Activated T-helper 1 cell treated with anti-CD3 and anti-CD28 coated beads, Interleukin-12 subunit alpha, Interleukin-12 subunit beta, Interleukin-2, Interleukin-4 antibody, amounts not matched to agents 30 ng/mL and 10 ng/mL and 1 ng/mL, durations not matched to agents 14 hours and 24 hours and 36 hours (primary cell): ENCODE data around the gene LRRTM3. TPM values are rescaled to one million over a fixed set of nuclear protein-coding genes. Genes with fewer than 3 reads are reported as not detected.

Source experiments
- DNase-seq: peaks from one replicate; pipeline ENCODE4 v3.0.0; 2021; ENCODE audit warnings: low spot score
- H3K27ac Mint-ChIP-seq: one replicate; pipeline ENCODE4 v1.8.0; 2021; ENCODE audit warnings: mild to moderate bottlenecking, mixed read lengths
- H3K27me3 Mint-ChIP-seq: one replicate; pipeline ENCODE4 v1.8.0; 2022; ENCODE audit warnings: mild to moderate bottlenecking, moderate library complexity, mixed read lengths; ENCODE audit not compliant: insufficient read depth
- H3K36me3 Mint-ChIP-seq: one replicate; pipeline ENCODE4 v1.8.0; 2021; ENCODE audit warnings: low read depth, mixed read lengths
- H3K4me1 Mint-ChIP-seq: one replicate; pipeline ENCODE4 v1.8.0; 2021; ENCODE audit warnings: low read depth, mixed read lengths
- H3K4me3 Mint-ChIP-seq: one replicate; pipeline ENCODE4 v1.8.0; 2021; ENCODE audit warnings: mild to moderate bottlenecking, moderate library complexity, mixed read lengths
- H3K9me3 Mint-ChIP-seq: one replicate; pipeline ENCODE4 v1.8.0; 2021; ENCODE audit warnings: mixed read lengths
- intact Hi-C: fragments of 100-400 bp; cut with micrococcal nuclease; formaldehyde crosslinking; loops from one replicate; pipeline ENCODE4 v1.15.1; 2024
- total RNA-seq: library from RNA; stranded (reverse); gene quantifications from 2 replicates; pipeline ENCODE4 v1.2.3, GENCODE V29; 2022

Gene LRRTM3
- total RNA-seq, 1 donor from 2014 or later: not detected

DNA sequence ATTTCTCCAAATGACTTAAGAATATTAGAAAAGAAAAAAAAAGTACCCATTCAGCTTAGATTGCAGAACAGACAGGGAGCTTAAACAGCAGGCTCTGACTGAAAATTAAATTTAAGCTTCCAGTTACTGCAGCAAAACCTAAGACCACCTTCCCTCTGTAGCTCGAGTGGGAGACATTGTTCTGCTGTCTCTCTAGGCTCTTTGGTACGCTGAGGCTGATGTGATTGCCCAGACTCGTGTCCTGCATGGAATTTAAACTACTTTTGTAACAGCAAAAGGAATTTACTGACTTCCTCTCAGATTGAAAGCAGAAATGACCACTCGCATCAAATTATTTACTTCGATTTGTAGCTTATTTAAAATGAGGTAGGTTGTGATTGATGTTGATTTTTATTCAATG, 124.6 kb downstream of the LRRTM3 start:
- no peaks in the 10 kb centered on the region for H3K36me3 Mint-ChIP-seq
- no peaks in the 10 kb centered on the region for H3K9me3 Mint-ChIP-seq
- H3K27me3 Mint-ChIP-seq: no peaks in the 10 kb centered on the region
- intact Hi-C loops: no loop called here
- DNase-seq: no peak
- H3K4me3 Mint-ChIP-seq: no peak overlapping the region
- no peak overlapping the region for H3K27ac Mint-ChIP-seq
- H3K4me1 Mint-ChIP-seq: no peaks in the 10 kb centered on the region

DNA sequence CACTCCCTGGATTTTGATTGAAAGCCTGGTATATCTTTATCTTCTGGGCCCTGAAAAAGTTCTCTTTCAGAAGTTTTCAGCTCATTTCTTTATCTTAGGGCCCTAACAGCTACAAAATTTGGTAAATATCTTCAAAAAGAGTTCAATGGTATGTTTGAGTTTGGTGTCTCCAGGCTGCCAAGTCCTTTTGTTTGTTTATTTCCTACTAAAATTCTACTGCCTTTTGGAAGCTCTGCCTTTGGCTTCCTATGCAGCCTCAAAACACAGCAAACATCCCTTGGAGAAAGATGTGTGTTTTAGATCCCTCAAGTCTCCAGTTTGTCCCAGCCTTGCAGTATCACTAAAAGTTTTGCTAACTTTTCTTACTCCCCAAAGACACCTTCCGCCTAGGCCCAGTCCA, 146.8 kb downstream of the LRRTM3 start:
- no peaks in the 10 kb centered on the region for H3K4me1 Mint-ChIP-seq
- peaks cover 1% of the 10 kb centered on the region for H3K27me3 Mint-ChIP-seq
- no peak overlapping the region for H3K4me3 Mint-ChIP-seq
- H3K27ac Mint-ChIP-seq: no peak overlapping the region
- H3K9me3 Mint-ChIP-seq: no peaks in the 10 kb centered on the region
- H3K36me3 Mint-ChIP-seq: no peaks in the 10 kb centered on the region
- intact Hi-C loops: no loop called here
- no peak for DNase-seq

GRCh38 chr10:67075491-67075971, 149.7 kb downstream of the LRRTM3 start:
- intact Hi-C loops: no loop called here
- Mint-ChIP-seq H3K4me1 (no peaks in the 10 kb centered on the region), H3K4me3 (no peak overlapping the region), H3K9me3 (no peaks in the 10 kb centered on the region), H3K27ac (no peak overlapping the region), H3K27me3 (peaks cover 1% of the 10 kb centered on the region), H3K36me3 (no peaks in the 10 kb centered on the region)
- no peak for DNase-seq

DNA sequence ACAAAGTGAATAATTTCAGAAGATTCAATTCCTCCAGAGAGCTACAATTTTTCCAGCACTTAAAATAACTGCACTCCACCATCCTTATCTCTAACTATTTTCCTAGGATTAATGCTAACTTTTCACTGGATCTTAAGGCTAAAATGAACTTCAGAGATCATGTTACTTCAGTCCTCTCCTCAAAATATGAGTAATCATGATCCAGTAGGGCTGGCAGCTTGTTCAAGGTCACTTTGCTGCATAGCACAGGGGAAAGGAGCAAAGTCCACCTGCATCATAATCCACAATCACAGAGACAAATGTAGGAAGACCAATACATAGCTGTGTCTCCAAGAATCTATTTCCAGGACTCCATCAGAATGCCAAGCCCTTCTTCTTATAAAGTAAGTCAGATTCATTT, 150.3 kb downstream of the LRRTM3 start:
- Mint-ChIP-seq H3K27ac (no peak overlapping the region), H3K9me3 (no peaks in the 10 kb centered on the region), H3K27me3 (peaks cover 1% of the 10 kb centered on the region), H3K36me3 (no peaks in the 10 kb centered on the region), H3K4me1 (no peaks in the 10 kb centered on the region), H3K4me3 (no peak overlapping the region)
- no peak for DNase-seq
- intact Hi-C loops: no loop called here

GRCh38 chr10:67077376-67077775, 151.5 kb downstream of the LRRTM3 start:
- Mint-ChIP-seq H3K27ac (no peak overlapping the region), H3K9me3 (no peaks in the 10 kb centered on the region), H3K4me3 (no peak overlapping the region), H3K36me3 (no peaks in the 10 kb centered on the region), H3K4me1 (no peaks in the 10 kb centered on the region), H3K27me3 (peaks cover 3% of the 10 kb centered on the region)
- DNase-seq: no peak
- intact Hi-C loops: no loop called here

GRCh38 chr10:67079126-67079525, 153.3 kb downstream of the LRRTM3 start:
- no peaks in the 10 kb centered on the region for H3K36me3 Mint-ChIP-seq
- H3K27me3 Mint-ChIP-seq: peaks cover 3% of the 10 kb centered on the region
- no peak overlapping the region for H3K4me3 Mint-ChIP-seq
- H3K27ac Mint-ChIP-seq: no peak overlapping the region
- no peaks in the 10 kb centered on the region for H3K4me1 Mint-ChIP-seq
- no peaks in the 10 kb centered on the region for H3K9me3 Mint-ChIP-seq
- intact Hi-C loops: no loop called here
- DNase-seq: no peak

GRCh38 chr10:67086327-67087134, 160.7 kb downstream of the LRRTM3 start:
- Mint-ChIP-seq H3K36me3 (no peaks in the 10 kb centered on the region), H3K27ac (no peak overlapping the region), H3K4me3 (no peak overlapping the region), H3K9me3 (no peaks in the 10 kb centered on the region), H3K27me3 (peaks cover 1% of the 10 kb centered on the region), H3K4me1 (no peaks in the 10 kb centered on the region)
- intact Hi-C loops: no loop called here
- no peak for DNase-seq

- H3K27ac Mint-ChIP-seq: no peak overlapping the region
- H3K36me3 Mint-ChIP-seq: no peaks in the 10 kb centered on the region
- DNase-seq: no peak
- no peaks in the 10 kb centered on the region for H3K9me3 Mint-ChIP-seq
- intact Hi-C loops: no loop called here
- no peaks in the 10 kb centered on the region for H3K27me3 Mint-ChIP-seq
- H3K4me1 Mint-ChIP-seq: no peaks in the 10 kb centered on the region
- H3K4me3 Mint-ChIP-seq: no peak overlapping the region
These were observed 161.2 kb downstream of the LRRTM3 start for GRCh38 chr10:67087135-67087425.

- intact Hi-C loops: no loop called here
- Mint-ChIP-seq H3K27me3 (no peaks in the 10 kb centered on the region), H3K27ac (no peak overlapping the region), H3K4me1 (no peaks in the 10 kb centered on the region), H3K4me3 (no peak overlapping the region), H3K9me3 (no peaks in the 10 kb centered on the region), H3K36me3 (no peaks in the 10 kb centered on the region)
- no peak for DNase-seq
These were observed 162.2 kb downstream of the LRRTM3 start for GRCh38 chr10:67088036-67088435.

DNA sequence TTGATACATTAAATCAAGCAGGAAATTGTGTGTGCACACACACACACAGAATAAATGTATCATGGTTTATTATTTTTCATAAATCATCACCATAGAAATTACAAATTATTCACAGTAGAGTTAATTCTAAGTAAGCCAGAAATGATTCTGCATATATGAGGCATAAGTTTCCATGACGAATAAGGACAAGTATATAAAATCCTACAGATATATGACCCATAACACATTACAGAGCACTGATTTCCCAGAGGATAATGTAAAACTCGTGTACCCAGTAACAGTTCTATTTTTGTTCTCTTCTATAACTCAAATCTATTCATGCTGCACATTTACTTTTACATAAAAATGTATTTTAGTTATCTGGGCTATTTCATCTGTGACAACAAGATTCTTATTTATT, 169.7 kb downstream of the LRRTM3 start:
- no peak for DNase-seq
- Mint-ChIP-seq H3K36me3 (no peaks in the 10 kb centered on the region), H3K9me3 (no peaks in the 10 kb centered on the region), H3K4me3 (no peak overlapping the region), H3K4me1 (no peaks in the 10 kb centered on the region), H3K27me3 (no peaks in the 10 kb centered on the region), H3K27ac (no peak overlapping the region)
- intact Hi-C loops: no loop called here

DNA sequence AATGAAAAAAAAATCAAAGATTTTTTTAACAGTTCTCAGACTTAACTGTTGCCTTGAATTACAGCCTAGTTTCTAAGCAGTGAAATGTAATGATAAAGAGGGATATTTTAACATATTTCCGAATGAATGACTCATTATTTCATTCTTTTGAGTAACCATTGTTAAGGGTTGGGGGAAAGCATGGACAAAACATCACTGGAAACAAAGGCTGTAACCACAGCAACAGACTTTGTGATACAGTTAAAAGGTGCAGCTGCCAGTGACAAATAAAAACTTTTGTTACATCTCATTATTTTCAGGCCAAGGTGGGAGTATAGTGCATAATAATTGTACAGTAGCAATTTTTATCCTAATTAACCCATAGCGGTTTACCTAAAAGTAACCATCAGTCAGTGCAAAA, 172.6 kb downstream of the LRRTM3 start:
- Mint-ChIP-seq H3K9me3 (no peaks in the 10 kb centered on the region), H3K27ac (no peak overlapping the region)

GRCh38 chr10:67100951-67101350, 175.1 kb downstream of the LRRTM3 start:
- Mint-ChIP-seq H3K27me3 (no peaks in the 10 kb centered on the region), H3K9me3 (no peaks in the 10 kb centered on the region), H3K4me1 (no peaks in the 10 kb centered on the region), H3K36me3 (no peaks in the 10 kb centered on the region), H3K4me3 (no peak overlapping the region), H3K27ac (no peak overlapping the region)
- no peak for DNase-seq
- intact Hi-C loops: no loop called here

More for the DNA sequence above, 172.6 kb downstream of the LRRTM3 start:
- Mint-ChIP-seq H3K4me3 (no peak overlapping the region), H3K36me3 (no peaks in the 10 kb centered on the region), H3K4me1 (no peaks in the 10 kb centered on the region), H3K27me3 (no peaks in the 10 kb centered on the region)
- intact Hi-C loops: no loop called here
- no peak for DNase-seq

DNA sequence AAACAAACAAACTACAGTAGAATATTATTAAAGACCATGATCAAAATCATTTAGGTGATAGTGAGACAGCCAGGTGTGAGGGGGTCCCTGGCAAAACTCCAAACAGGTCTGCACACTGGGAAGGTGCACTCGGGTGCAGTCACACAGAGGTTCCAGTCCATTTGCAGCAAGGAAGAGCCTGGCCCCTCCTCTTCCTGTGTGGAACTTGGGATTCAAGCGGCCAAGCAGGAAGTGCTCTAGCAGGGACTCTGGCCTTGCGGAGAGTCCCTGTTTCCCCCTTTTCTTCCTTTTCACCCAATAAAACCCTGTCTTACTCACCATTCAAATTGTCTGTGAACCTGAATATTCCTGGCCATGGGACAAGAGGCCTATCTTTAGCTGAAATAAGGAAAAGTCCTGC, 181.8 kb downstream of the LRRTM3 start:
- intact Hi-C loops: no loop called here
- no peaks in the 10 kb centered on the region for H3K4me1 Mint-ChIP-seq
- no peak overlapping the region for H3K4me3 Mint-ChIP-seq
- no peak overlapping the region for H3K27ac Mint-ChIP-seq
- H3K9me3 Mint-ChIP-seq: no peaks in the 10 kb centered on the region
- DNase-seq: no peak
- H3K36me3 Mint-ChIP-seq: no peaks in the 10 kb centered on the region
- no peaks in the 10 kb centered on the region for H3K27me3 Mint-ChIP-seq

DNA sequence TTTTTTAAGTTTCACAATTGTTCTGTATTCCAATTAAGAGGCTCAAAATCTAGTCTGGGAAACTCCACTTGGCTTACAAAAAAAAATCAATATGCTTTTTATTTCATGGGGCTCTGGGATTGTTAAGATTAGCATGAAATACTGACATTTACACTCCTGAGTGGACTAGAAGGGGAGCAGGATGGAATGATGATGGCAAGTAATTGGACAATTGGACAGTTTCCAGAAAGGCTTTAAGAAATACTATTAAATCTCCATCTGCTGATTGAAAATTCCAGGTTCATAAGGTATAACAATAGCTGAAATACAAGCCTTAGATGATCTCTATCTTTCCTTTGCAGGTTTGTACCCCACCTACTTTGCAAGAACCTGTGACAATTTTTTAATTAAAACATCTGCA, 184.4 kb downstream of the LRRTM3 start:
- intact Hi-C loops: no loop called here
- H3K27me3 Mint-ChIP-seq: no peaks in the 10 kb centered on the region
- no peak overlapping the region for H3K27ac Mint-ChIP-seq

More for the DNA sequence above, 184.4 kb downstream of the LRRTM3 start:
- no peak overlapping the region for H3K4me3 Mint-ChIP-seq
- H3K9me3 Mint-ChIP-seq: no peaks in the 10 kb centered on the region
- no peaks in the 10 kb centered on the region for H3K4me1 Mint-ChIP-seq
- no peaks in the 10 kb centered on the region for H3K36me3 Mint-ChIP-seq
- no peak for DNase-seq
